Measurements from ENCODE around the gene RPL32. TPM values are rescaled to one million over a fixed set of nuclear protein-coding genes. Genes with fewer than 3 reads are reported as not detected.
"Not testable (repeated sequence)": the region's sequence is repeated elsewhere in the genome, so short reads cannot be mapped to it uniquely, and the experiment has no call there.

The RPL32 gene
- total RNA-seq, 1 donor from 2014 or later = 1,479 TPM

GRCh38 chr3:12882336-12883310 lies 41.3 kb upstream of the RPL32 start:
- DNase-seq (ENCODE audit: low read depth) = no peak
- H3K27ac Mint-ChIP-seq (ENCODE audit: unreplicated experiment) = no peak overlapping the region
- Histone ChIP-seq H3K27ac (ENCODE audit: low read depth, low read length) (no peak overlapping the region), H3K4me1 (ENCODE audit: insufficient read depth, low read length) (no peaks in the 10 kb centered on the region), H3K9me3 (ENCODE audit: insufficient read depth, low read depth, low read length) (no peaks in the 10 kb centered on the region), H3K36me3 (ENCODE audit: insufficient read depth, low read length) (no peaks in the 10 kb centered on the region), H3K79me2 (ENCODE audit: insufficient read depth, low read length) (no peaks in the 10 kb centered on the region), H4K20me1 (ENCODE audit: insufficient read depth, low read length) (no peaks in the 10 kb centered on the region), H2AFZ (ENCODE audit: low read depth, low read length) (no peak overlapping the region), H3K9ac (ENCODE audit: low read length) (no peak overlapping the region), H3K27me3 (ENCODE audit: insufficient read depth, low read length) (peaks cover 14% of the 10 kb centered on the region), H3K4me3 (ENCODE audit: insufficient read depth, low read depth, low read length) (no peak overlapping the region), H3K4me2 (ENCODE audit: low read length) (no peak overlapping the region)
- H3K36me3 Mint-ChIP-seq (ENCODE audit: low read depth, unreplicated experiment) = no peaks in the 10 kb centered on the region
- H3K9me3 Mint-ChIP-seq (ENCODE audit: unreplicated experiment) = peaks cover 5% of the 10 kb centered on the region
- no peaks in the 10 kb centered on the region for H3K4me1 Mint-ChIP-seq (ENCODE audit: low read depth, unreplicated experiment)
- H3K27me3 Mint-ChIP-seq (ENCODE audit: low read depth, unreplicated experiment) = peaks cover 51% of the 10 kb centered on the region
- no peak overlapping the region for H3K4me3 Mint-ChIP-seq (ENCODE audit: unreplicated experiment)
- TF ChIP-seq CTCF (IDR thresholded peaks at IDR 0.05; ENCODE audit: insufficient read depth, low read depth, low read length) (no peak), EZH2 (IDR thresholded peaks at IDR 0.05; ENCODE audit: insufficient read depth, low read length) (no peak)
- FAIRE-seq = no peak

GRCh38 chr3:12881858-12882257 lies 40.5 kb upstream of the RPL32 start:
- not testable (repeated sequence) for H3K79me2 ChIP-seq (ENCODE audit: insufficient read depth, low read length); H4K20me1 ChIP-seq (ENCODE audit: insufficient read depth, low read length); H3K9me3 ChIP-seq (ENCODE audit: insufficient read depth, low read depth, low read length); H3K36me3 Mint-ChIP-seq (ENCODE audit: low read depth, unreplicated experiment); H2AFZ ChIP-seq (ENCODE audit: low read depth, low read length); H3K4me3 ChIP-seq (ENCODE audit: insufficient read depth, low read depth, low read length); H3K27me3 ChIP-seq (ENCODE audit: insufficient read depth, low read length); H3K4me1 Mint-ChIP-seq (ENCODE audit: low read depth, unreplicated experiment); DNase-seq (ENCODE audit: low read depth); H3K36me3 ChIP-seq (ENCODE audit: insufficient read depth, low read length); H3K4me3 Mint-ChIP-seq (ENCODE audit: unreplicated experiment); H3K4me1 ChIP-seq (ENCODE audit: insufficient read depth, low read length); H3K27ac ChIP-seq (ENCODE audit: low read depth, low read length); H3K4me2 ChIP-seq (ENCODE audit: low read length); FAIRE-seq; H3K9ac ChIP-seq (ENCODE audit: low read length); H3K9me3 Mint-ChIP-seq (ENCODE audit: unreplicated experiment); H3K27ac Mint-ChIP-seq (ENCODE audit: unreplicated experiment)
- H3K27me3 Mint-ChIP-seq (ENCODE audit: low read depth, unreplicated experiment) = peaks cover 45% of the 10 kb centered on the region

- no peak overlapping the region for H3K4me2 ChIP-seq (ENCODE audit: low read length)
- no peak for TF ChIP-seq EZH2 (IDR thresholded peaks at IDR 0.05; ENCODE audit: insufficient read depth, low read length)
- no peak for TF ChIP-seq CTCF (IDR thresholded peaks at IDR 0.05; ENCODE audit: insufficient read depth, low read depth, low read length)
- H3K4me3 Mint-ChIP-seq (ENCODE audit: unreplicated experiment) = no peak overlapping the region
- no peaks in the 10 kb centered on the region for H3K36me3 Mint-ChIP-seq (ENCODE audit: low read depth, unreplicated experiment)
- no peak overlapping the region for H3K4me3 ChIP-seq (ENCODE audit: insufficient read depth, low read depth, low read length)
- no peak for DNase-seq (ENCODE audit: low read depth)
- no peaks in the 10 kb centered on the region for H3K27me3 ChIP-seq (ENCODE audit: insufficient read depth, low read length)
- no peaks in the 10 kb centered on the region for H3K9me3 ChIP-seq (ENCODE audit: insufficient read depth, low read depth, low read length)
- no peak overlapping the region for H2AFZ ChIP-seq (ENCODE audit: low read depth, low read length)
- H3K9ac ChIP-seq (ENCODE audit: low read length) = no peak overlapping the region
- H3K27me3 Mint-ChIP-seq (ENCODE audit: low read depth, unreplicated experiment) = peaks cover 50% of the 10 kb centered on the region
- no peaks in the 10 kb centered on the region for H4K20me1 ChIP-seq (ENCODE audit: insufficient read depth, low read length)
- peaks cover 5% of the 10 kb centered on the region for H3K9me3 Mint-ChIP-seq (ENCODE audit: unreplicated experiment)
- H3K27ac ChIP-seq (ENCODE audit: low read depth, low read length) = no peak overlapping the region
- H3K36me3 ChIP-seq (ENCODE audit: insufficient read depth, low read length) = no peaks in the 10 kb centered on the region
- no peaks in the 10 kb centered on the region for H3K4me1 Mint-ChIP-seq (ENCODE audit: low read depth, unreplicated experiment)
- no peak overlapping the region for H3K27ac Mint-ChIP-seq (ENCODE audit: unreplicated experiment)
- H3K79me2 ChIP-seq (ENCODE audit: insufficient read depth, low read length) = no peaks in the 10 kb centered on the region
- H3K4me1 ChIP-seq (ENCODE audit: insufficient read depth, low read length) = no peaks in the 10 kb centered on the region
- no peak for FAIRE-seq
Observed at GRCh38 chr3:12879191-12879815, 37.9 kb upstream of the RPL32 start.

GRCh38 chr3:12878758-12879157 lies 37.4 kb upstream of the RPL32 start:
- H3K36me3 ChIP-seq (ENCODE audit: insufficient read depth, low read length); H3K4me1 ChIP-seq (ENCODE audit: insufficient read depth, low read length); H3K4me3 ChIP-seq (ENCODE audit: insufficient read depth, low read depth, low read length); H4K20me1 ChIP-seq (ENCODE audit: insufficient read depth, low read length); FAIRE-seq; H3K27me3 ChIP-seq (ENCODE audit: insufficient read depth, low read length); H3K4me2 ChIP-seq (ENCODE audit: low read length); DNase-seq (ENCODE audit: low read depth); H3K79me2 ChIP-seq (ENCODE audit: insufficient read depth, low read length); H3K9me3 Mint-ChIP-seq (ENCODE audit: unreplicated experiment); H3K4me1 Mint-ChIP-seq (ENCODE audit: low read depth, unreplicated experiment); H3K9me3 ChIP-seq (ENCODE audit: insufficient read depth, low read depth, low read length); H2AFZ ChIP-seq (ENCODE audit: low read depth, low read length); H3K9ac ChIP-seq (ENCODE audit: low read length); H3K4me3 Mint-ChIP-seq (ENCODE audit: unreplicated experiment); H3K27ac Mint-ChIP-seq (ENCODE audit: unreplicated experiment); H3K36me3 Mint-ChIP-seq (ENCODE audit: low read depth, unreplicated experiment); H3K27ac ChIP-seq (ENCODE audit: low read depth, low read length): not testable (repeated sequence)
- peaks cover 52% of the 10 kb centered on the region for H3K27me3 Mint-ChIP-seq (ENCODE audit: low read depth, unreplicated experiment)

All from astrocyte (in vitro differentiated cells and primary cell).